ENCODE data around the gene COQ8A.

GRCh38 chr1:227006226-227006796, 66.2 kb downstream of the COQ8A start:
- TF ChIP-seq CTCF (IDR thresholded peaks at IDR 0.05) = no peak
- no peak for TF ChIP-seq EP300 (IDR thresholded peaks at IDR 0.05; ENCODE audit: low read depth)
- TF ChIP-seq POLR2AphosphoS5 (IDR thresholded peaks at IDR 0.05) = no peak
